Vagina (tissue), 2 donors: ENCODE results near the gene GRK5.

ENCODE experiments used
- CTCF ChIP-seq, 3 experiments: fragments of 450-650 bp in 2 of 3; fragments of 200-600 bp in 1 of 3; sonication (generic) in 1 of 3; IDR thresholded peaks; one replicate each; pipeline ENCODE4 v1.5.1; 2017 to 2019; ENCODE audit warnings: antibody characterized with exemption in 3 of 3, mild to moderate bottlenecking in 2 of 3, moderate library complexity in 2 of 3
- POLR2A ChIP-seq, 2 donors: fragments of 450-650 bp; IDR thresholded peaks; one replicate each; pipeline ENCODE4 v1.6.1; 2017; ENCODE audit warnings: antibody characterized with exemption in 2 of 2, mild to moderate bottlenecking in 2 of 2, moderate library complexity in 2 of 2
- POLR2AphosphoS5 ChIP-seq, 2 donors: sonication (generic); formaldehyde crosslinking; IDR thresholded peaks; one replicate each; pipeline ENCODE4 v1.9.0; 2017; ENCODE audit warnings: antibody characterized with exemption in 2 of 2, mild to moderate bottlenecking in 2 of 2, low read depth in 1 of 2; ENCODE audit not compliant: insufficient read depth in 1 of 2

- no peak for TF ChIP-seq POLR2A (IDR thresholded peaks at IDR 0.05)
- peak; percentile 34 to 68 (median 64) for TF ChIP-seq CTCF (IDR thresholded peaks at IDR 0.05)
- no peak for TF ChIP-seq POLR2AphosphoS5 (IDR thresholded peaks at IDR 0.05; ENCODE audit: insufficient read depth in 1 of 2, low read depth in 1 of 2)
Measured at GRCh38 chr10:119199231-119199992, 8.0 kb upstream of the GRK5 start.
